Measurements from ENCODE around the gene PARP12. TPM values are rescaled to one million over a fixed set of nuclear protein-coding genes. Genes with fewer than 3 reads are reported as not detected.

Gene PARP12
- total and polyA plus RNA-seq, 2 of the 8 experiments (the other 6 are each of a cell fraction or from before 2014, with no cell fraction given): 9.0 to 21.5 TPM

DNA sequence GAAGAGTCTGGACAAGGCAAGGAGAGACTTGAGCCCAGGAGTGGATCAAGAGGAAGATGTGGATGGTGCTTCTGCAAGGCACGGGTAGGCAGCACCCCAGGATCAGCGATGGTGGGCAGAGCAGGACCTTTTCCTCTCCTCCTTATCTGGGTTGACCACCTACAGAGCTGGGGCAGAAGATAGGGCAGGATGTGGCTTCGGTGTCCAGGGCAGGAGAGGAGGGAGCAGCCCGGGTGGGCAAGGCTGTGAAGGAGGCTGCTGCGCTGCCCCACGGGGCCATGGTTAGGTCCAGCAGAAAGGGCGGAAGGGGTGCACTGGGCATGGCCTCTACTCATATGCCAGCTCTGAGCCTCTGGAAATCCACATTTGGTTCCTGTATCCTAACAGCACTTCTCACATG lies 20.0 kb upstream of the PARP12 start:
- H4K20me1 ChIP-seq (replicated peaks in 1 of 2; ENCODE audit: control insufficient read depth in 1 of 2, insufficient read depth in 2 of 2, low read length in 2 of 2): peaks cover 0 to 2% of the 10 kb centered on the region in 2 experiments
- H3K79me1 ChIP-seq (ENCODE audit: low read depth, low read length): no peaks in the 10 kb centered on the region
- H3K4me3 ChIP-seq (ENCODE audit: extremely low read depth in 1 of 4, insufficient read depth in 2 of 4, low read depth in 3 of 4, low read length in 4 of 4): no peak overlapping the region
- H3K9ac ChIP-seq (replicated peaks in 1 of 4; ENCODE audit: extremely low read depth in 1 of 4, low read depth in 3 of 4, low read length in 3 of 4): no peak overlapping the region
- H2AFZ ChIP-seq (ENCODE audit: low read length): no peak overlapping the region
- no peak overlapping the region for H2BK15ac ChIP-seq (ENCODE audit: low read length)
- H3K23me2 ChIP-seq (ENCODE audit: low read depth, low read length): no peaks in the 10 kb centered on the region
- no peak overlapping the region for H3K56ac ChIP-seq (replicated peaks; ENCODE audit: insufficient read length, low read depth, low read length)
- DNase-seq (ENCODE audit: low read depth in 1 of 2, low spot score in 2 of 2): no peak
- 93% methylated on average over 7 of the region's 7 CpGs; no CpG with 5 or more reads in 1 of the 2 experiments for WGBS, 2 experiments (ENCODE audit: extremely low coverage in 1 of 2, insufficient coverage in 1 of 2, insufficient read length in 1 of 2, insufficient replicate concordance in 2 of 2, low coverage in 1 of 2, low lambda C conversion rate in 2 of 2, missing lambda C conversion rate in 1 of 2)
- no peak overlapping the region for H4K91ac ChIP-seq (replicated peaks; ENCODE audit: insufficient read length, low read length)
- no peaks in the 10 kb centered on the region for H3K9me3 ChIP-seq (ENCODE audit: insufficient read depth in 2 of 2, low read depth in 1 of 2, low read length in 1 of 2)
- no peak overlapping the region for H2BK5ac ChIP-seq (ENCODE audit: low read depth, low read length)
- H3K4me1 ChIP-seq (replicated peaks in 1 of 4; ENCODE audit: control insufficient read depth in 3 of 4, insufficient read depth in 4 of 4, low read length in 3 of 4): peaks cover 0 to 6% (median 1%) of the 10 kb centered on the region in 4 experiments; a peak in 2 of 7 replicates
- H3K27ac ChIP-seq (ENCODE audit: low read depth, low read length): no peak overlapping the region
- no peak overlapping the region for H2BK12ac ChIP-seq (ENCODE audit: low read depth, low read length)
- no peak overlapping the region for H2AK5ac ChIP-seq (ENCODE audit: low read depth, low read length)
- no peaks in the 10 kb centered on the region for H3K27me3 ChIP-seq (replicated peaks in 1 of 4; ENCODE audit: control insufficient read depth in 3 of 4, extremely low read depth in 1 of 4, insufficient read depth in 3 of 4, low read length in 3 of 4)
- no peak overlapping the region for H3K4me2 ChIP-seq (ENCODE audit: insufficient read depth in 1 of 2, low read depth in 2 of 2, low read length in 2 of 2)
- no peak overlapping the region for H3K18ac ChIP-seq (ENCODE audit: extremely low read depth, low read length)
- no peak for FAIRE-seq
- CTCF ChIA-PET (ENCODE audit: partially characterized antibody): interaction anchor here (1.1 kb wide), 1 partner anchor 119 kb away, joined by 3 read pairs; no protein-coding TSS in a partner anchor
- H4K8ac ChIP-seq (ENCODE audit: extremely low read depth, insufficient read depth, low read length): no peak overlapping the region; the same call in 1 of the 2 replicates
- H3K23ac ChIP-seq (ENCODE audit: insufficient read length): no peak overlapping the region
- no peaks in the 10 kb centered on the region for H3K36me3 ChIP-seq (ENCODE audit: control insufficient read depth in 2 of 4, insufficient read depth in 4 of 4, low read length in 3 of 4)
- H3K4ac ChIP-seq (replicated peaks; ENCODE audit: insufficient read length, low read depth, low read length): no peak overlapping the region
- H3K79me2 ChIP-seq (ENCODE audit: control insufficient read depth in 1 of 2, insufficient read depth in 2 of 2, low read length in 2 of 2): no peaks in the 10 kb centered on the region
- no peak overlapping the region for H4K5ac ChIP-seq (ENCODE audit: insufficient read length, low read depth, low read length)
- POLR2A ChIA-PET (ENCODE audit: partially characterized antibody): no interaction called here
- no peak overlapping the region for H3K14ac ChIP-seq (ENCODE audit: insufficient read length)
- no peak overlapping the region for H2BK120ac ChIP-seq (replicated peaks; ENCODE audit: low read depth, low read length)
- no peak overlapping the region for H2BK20ac ChIP-seq (ENCODE audit: low read length)
- TF ChIP-seq, protein P1, sequence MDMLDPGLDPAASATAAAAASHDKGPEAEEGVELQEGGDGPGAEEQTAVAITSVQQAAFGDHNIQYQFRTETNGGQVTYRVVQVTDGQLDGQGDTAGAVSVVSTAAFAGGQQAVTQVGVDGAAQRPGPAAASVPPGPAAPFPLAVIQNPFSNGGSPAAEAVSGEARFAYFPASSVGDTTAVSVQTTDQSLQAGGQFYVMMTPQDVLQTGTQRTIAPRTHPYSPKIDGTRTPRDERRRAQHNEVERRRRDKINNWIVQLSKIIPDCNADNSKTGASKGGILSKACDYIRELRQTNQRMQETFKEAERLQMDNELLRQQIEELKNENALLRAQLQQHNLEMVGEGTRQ (IDR thresholded peaks at IDR 0.05; ENCODE audit: low read length): no peak
- TF ChIP-seq POLR2A (IDR thresholded peaks at IDR 0.05; ENCODE audit: control extremely low read depth in 1 of 2, low read depth in 2 of 2, low read length in 2 of 2): no peak
- no peak for TF ChIP-seq RXRA (IDR thresholded peaks at IDR 0.05; ENCODE audit: insufficient read depth, low read depth, low read length)
- TF ChIP-seq BRCA1 (IDR thresholded peaks at IDR 0.05; ENCODE audit: low read depth, low read length): no peak
- no peak for TF ChIP-seq KDM5A (IDR thresholded peaks at IDR 0.05; ENCODE audit: low read length)
- TF ChIP-seq, protein P2, sequence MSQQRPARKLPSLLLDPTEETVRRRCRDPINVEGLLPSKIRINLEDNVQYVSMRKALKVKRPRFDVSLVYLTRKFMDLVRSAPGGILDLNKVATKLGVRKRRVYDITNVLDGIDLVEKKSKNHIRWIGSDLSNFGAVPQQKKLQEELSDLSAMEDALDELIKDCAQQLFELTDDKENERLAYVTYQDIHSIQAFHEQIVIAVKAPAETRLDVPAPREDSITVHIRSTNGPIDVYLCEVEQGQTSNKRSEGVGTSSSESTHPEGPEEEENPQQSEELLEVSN (IDR thresholded peaks at IDR 0.05): no peak
- no peak for TF ChIP-seq CTBP2 (IDR thresholded peaks at IDR 0.05; ENCODE audit: borderline replicate concordance, insufficient read depth, insufficient read length, low read length)
- no peak for TF ChIP-seq GTF2F1 (IDR thresholded peaks at IDR 0.05; ENCODE audit: borderline replicate concordance, low read depth, low read length)
- TF ChIP-seq SIX5 (IDR thresholded peaks at IDR 0.05; ENCODE audit: low read depth, low read length): no peak
- TF ChIP-seq SRF (IDR thresholded peaks at IDR 0.05; ENCODE audit: low read depth, low read length): no peak
- no peak for TF ChIP-seq CHD2 (IDR thresholded peaks at IDR 0.05; ENCODE audit: low read length)
- no peak for TF ChIP-seq GABPA (IDR thresholded peaks at IDR 0.05; ENCODE audit: borderline replicate concordance, insufficient read depth, low read length)
- no peak for TF ChIP-seq HDAC2 (IDR thresholded peaks at IDR 0.05; ENCODE audit: borderline replicate concordance in 1 of 2, low read depth in 2 of 2, low read length in 2 of 2)

Data from H1 (cell line).